NCI-H524 treated with DMSO at 0.1 percent for 48 hours (cell line): Measurements from ENCODE around the gene ADAMTS17.

Experiments
- DNase-seq: peaks from one replicate; lab custom pipeline; 2025; lab: John Stamatoyannopoulos, UW

Gene ADAMTS17

GRCh38 chr15:99974246-99974645 is 367.5 kb downstream of the ADAMTS17 start:
- no peak for DNase-seq

GRCh38 chr15:99973351-99973750 is 368.4 kb downstream of the ADAMTS17 start:
- DNase-seq: no peak

- no peak for DNase-seq
Measured at GRCh38 chr15:99970891-99971430, 370.8 kb downstream of the ADAMTS17 start.

GRCh38 chr15:99969261-99969920 is 372.4 kb downstream of the ADAMTS17 start:
- no peak for DNase-seq

- no peak for DNase-seq
Measured at GRCh38 chr15:99967841-99968371, 373.9 kb downstream of the ADAMTS17 start.

GRCh38 chr15:99966815-99967214 is 375.0 kb downstream of the ADAMTS17 start:
- DNase-seq: no peak

- DNase-seq: no peak
Measured at GRCh38 chr15:99965376-99965775, 376.4 kb downstream of the ADAMTS17 start.

GRCh38 chr15:99963976-99964375 is 377.8 kb downstream of the ADAMTS17 start:
- DNase-seq: no peak

GRCh38 chr15:99963096-99963825 is 378.5 kb downstream of the ADAMTS17 start:
- DNase-seq: no peak

- no peak for DNase-seq
Measured at GRCh38 chr15:99962006-99962561, 379.7 kb downstream of the ADAMTS17 start.

GRCh38 chr15:99961011-99961441 is 380.7 kb downstream of the ADAMTS17 start:
- DNase-seq: no peak

- no peak for DNase-seq
Measured at GRCh38 chr15:99959326-99959725, 382.4 kb downstream of the ADAMTS17 start.

GRCh38 chr15:99958426-99959097 is 383.2 kb downstream of the ADAMTS17 start:
- DNase-seq: no peak

- DNase-seq: no peak
Measured at GRCh38 chr15:99957642-99958013, 384.1 kb downstream of the ADAMTS17 start.

GRCh38 chr15:99956820-99957641 is 384.7 kb downstream of the ADAMTS17 start:
- no peak for DNase-seq

- DNase-seq: no peak
Measured at GRCh38 chr15:99956022-99956775, 385.6 kb downstream of the ADAMTS17 start.

- no peak for DNase-seq
Measured at GRCh38 chr15:99955532-99955931, 386.2 kb downstream of the ADAMTS17 start.

GRCh38 chr15:99955181-99955525 is 386.6 kb downstream of the ADAMTS17 start:
- no peak for DNase-seq

GRCh38 chr15:99954361-99955180 is 387.2 kb downstream of the ADAMTS17 start:
- DNase-seq: no peak

GRCh38 chr15:99953886-99954285 is 387.9 kb downstream of the ADAMTS17 start:
- DNase-seq: no peak
